ENCODE measurements around the gene ORAI3.

The ORAI3 gene

GRCh38 chr16:30992931-30993816 is 44.3 kb downstream of the ORAI3 start:
- DNase-seq, result no peak

- DNase-seq, result no peak
Observed at GRCh38 chr16:30995927-30996323, 47.1 kb downstream of the ORAI3 start.

DNA sequence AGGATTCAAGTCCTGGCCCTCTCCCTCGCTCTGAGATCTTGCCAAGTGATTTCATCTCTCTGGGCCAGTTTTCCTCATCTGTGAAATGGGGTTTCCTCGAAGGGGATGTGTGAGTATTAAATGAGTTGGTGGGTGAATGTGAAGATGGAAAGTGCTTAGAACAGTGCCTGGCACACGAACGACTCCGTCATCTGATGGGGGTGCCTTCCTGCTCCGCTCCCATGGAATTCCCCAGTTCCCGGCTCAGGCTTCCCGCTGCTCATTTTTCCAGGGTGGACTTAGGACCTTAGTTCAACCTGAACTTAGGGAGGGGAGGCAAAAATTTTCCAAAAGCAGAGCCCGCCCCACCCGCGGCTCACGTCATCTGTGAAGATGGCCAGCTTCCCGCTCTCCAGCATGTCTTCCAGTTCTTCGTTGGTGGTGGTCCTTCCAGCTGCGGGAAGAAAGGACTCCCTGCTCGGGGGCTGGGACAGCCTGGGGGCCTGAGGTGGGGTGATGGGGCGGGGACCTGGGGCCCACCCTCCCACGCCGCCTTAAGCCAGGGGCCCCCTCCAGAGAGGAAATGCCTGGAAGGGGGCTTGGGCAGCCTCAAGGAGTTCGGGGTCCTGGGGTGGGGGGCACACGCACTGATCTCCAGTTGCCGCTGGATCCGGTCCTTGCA is 47.6 kb downstream of the ORAI3 start:
- no peak for DNase-seq

DNA sequence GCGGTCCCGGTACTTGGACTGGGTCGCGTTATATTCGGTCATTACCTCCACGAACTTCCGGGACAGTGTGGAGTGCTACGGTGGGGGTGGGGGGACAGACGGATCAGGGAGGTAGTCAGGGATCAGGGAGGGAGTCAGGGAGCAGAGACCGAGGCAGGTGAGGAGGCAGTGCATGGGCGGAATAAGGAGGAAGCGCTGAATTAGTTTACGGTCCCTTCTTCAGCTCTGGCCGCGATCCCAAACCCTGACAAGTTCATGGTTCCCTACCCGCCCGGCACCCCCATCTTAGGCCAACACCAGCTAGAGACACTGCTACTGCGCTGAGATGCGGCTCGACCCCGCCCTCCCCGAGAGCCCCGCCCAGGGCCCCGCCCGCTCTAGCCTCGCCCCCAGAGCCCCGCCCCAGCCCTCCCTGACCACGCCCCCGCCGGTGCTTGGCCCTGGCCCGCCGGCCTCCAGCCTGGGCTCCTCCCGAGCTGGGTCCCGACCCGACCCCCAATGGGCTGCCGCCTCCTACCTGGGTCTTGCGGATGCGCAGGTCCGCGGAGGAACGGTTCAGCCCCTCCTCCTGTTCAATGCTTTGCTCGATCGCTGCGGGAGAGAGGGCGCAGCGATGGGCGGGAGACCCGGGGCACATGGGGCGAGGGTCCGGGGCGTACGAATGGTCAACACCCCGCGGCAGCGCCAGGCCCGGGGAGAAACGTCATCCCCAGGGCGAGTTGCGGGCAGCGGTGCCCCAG is 48.3 kb downstream of the ORAI3 start:
- no peak for DNase-seq

GRCh38 chr16:30997725-30998711 is 49.1 kb downstream of the ORAI3 start:
- DNase-seq, result no peak

DNA sequence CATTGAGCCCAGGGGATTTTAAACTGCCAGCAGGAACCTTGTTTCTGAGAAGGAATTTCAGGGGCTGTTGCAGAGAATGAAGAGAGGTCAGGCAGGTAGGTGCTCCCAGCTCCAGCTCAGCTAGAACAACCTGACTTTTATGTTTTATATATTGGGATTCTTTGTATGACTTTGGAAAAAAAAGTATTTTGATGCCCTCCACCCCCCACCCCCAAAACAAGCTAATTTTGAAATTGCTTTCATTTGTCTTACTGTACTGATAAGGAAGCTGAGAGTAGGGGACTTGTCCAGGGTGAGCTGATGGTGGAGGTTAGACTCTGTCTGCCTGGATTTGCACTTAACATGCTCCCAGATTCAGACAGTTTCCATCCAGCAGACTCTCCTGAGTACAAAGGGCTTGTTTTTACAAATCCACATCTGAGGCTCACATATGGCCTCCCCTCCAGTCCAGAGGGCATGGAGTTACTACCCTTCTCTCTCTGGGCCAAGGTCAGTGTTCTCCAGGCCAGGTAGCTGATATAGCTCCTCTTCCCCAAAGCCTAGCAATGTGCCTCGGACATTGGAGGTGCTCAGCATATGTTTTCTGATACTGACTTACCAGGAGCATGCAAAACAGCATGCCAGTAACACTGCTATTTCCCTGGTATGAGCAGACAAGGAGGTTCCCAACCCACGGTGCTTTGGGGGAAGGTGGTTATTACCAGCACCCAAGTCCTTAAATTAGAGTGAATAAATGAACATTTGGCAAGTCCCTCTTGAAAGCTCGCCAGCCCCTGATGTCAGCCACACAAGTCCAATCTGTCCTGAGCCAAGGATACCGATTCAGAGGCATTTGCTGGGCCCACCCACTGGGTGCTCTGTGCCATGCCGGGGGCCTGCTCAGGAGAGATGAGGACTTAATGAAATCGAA is 50.2 kb downstream of the ORAI3 start:
- DNase-seq, result no peak

DNA sequence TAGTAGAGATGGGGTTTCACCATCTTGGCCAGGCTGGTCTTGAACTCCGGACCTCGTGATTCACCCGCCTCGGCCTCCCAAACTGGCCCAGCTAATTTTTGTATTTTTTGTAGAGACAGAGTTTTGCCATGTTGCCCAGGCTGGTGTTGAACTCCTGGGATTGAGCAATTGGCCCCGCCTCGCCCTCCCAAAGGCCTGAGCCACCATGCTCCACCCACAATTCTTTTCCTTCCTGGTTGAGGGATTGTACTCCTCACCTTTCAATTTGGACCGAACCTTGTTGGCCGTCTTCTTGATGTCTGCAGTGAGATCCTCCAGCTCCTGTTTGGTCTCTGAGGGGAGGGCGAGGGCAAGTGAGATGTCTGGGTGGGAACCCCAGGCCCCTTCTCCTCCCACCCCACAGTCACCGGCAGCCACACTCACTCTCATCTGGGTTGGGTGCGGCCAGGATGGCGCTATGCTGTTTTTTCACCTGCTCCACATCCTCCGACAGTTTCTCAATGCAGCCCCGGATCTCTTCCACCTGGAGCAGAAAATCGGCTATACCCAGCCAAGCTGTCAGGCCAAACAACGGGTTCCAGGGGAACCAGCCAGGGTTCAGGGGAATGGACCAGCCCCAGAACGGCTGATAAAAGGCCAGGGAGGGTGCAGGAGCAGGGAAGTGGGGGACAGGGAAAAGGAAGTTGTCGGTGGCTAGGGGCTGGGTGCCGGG is 52.0 kb downstream of the ORAI3 start:
- DNase-seq, result no peak

DNA sequence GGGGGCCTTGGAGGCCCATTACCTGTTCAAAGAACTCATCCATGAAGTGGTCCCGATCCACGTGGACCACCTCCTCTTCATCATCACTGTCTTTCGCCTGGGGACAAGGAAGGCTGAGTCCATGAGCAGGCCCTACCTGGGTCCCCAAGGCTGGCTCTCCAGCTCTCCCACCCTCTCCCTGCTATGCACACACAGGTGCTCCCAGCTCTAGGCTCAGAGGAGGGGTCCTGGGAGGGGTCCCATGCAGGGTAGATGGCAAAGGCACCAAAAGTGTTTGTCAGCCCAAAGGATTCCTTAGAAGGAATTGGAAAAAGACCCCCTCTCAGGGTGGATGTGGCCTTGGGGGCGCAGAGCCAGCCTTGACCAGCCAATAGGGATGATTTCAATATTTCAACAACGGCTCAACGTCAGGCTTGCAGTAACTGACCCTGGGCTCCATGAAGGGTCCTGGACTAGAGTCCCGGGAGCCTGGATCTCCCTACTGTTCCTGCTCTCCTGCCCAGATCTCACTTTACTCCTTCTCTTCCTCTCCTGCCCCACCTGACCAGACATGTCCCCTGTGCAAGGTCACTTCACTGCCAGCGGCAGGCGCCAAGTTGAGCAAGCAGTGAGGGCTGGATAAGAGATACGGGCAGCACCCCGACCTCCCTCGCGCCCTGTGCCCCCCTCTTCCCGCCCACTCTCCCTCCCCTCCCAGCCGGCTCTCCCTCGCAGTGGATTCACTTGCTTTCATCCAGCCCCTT is 52.8 kb downstream of the ORAI3 start:
- no peak for DNase-seq

GRCh38 chr16:31002250-31002700 is 53.4 kb downstream of the ORAI3 start:
- no peak for DNase-seq

DNA sequence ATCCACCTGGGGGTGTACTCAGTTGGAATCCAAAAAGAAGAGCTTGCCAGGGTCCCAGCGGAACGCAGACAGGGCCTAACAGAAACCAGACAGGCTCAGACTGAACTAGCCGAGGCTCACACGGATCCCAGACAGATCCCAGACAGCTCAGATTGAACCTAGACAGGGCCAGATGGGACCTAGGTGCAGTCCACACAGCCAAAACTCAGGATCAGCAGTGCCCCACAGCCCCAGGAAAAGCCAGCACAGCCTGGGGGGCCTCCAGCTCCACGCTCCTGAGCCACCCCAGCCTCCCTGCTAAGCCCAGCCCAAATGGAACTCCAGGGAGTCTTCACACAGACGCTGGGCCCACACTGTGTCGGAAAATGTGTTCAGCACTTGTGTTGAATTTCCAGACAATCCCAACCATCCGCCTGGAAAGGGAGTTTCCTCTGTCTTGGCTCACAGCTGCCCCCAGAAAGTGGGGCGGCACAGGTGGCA is 54.0 kb downstream of the ORAI3 start:
- DNase-seq, result no peak

GRCh38 chr16:31003744-31004143 is 54.9 kb downstream of the ORAI3 start:
- no peak for DNase-seq

All from NCI-H187 treated with DMSO at 0.1 percent for 48 hours (cell line).